ENCODE measurements around the gene JSRP1. TPM values are rescaled to one million over a fixed set of nuclear protein-coding genes. Genes with fewer than 3 reads are reported as not detected.

Gene JSRP1
- total and polyA plus RNA-seq, 7 donors: 107 to 271 (median 137) TPM

DNA sequence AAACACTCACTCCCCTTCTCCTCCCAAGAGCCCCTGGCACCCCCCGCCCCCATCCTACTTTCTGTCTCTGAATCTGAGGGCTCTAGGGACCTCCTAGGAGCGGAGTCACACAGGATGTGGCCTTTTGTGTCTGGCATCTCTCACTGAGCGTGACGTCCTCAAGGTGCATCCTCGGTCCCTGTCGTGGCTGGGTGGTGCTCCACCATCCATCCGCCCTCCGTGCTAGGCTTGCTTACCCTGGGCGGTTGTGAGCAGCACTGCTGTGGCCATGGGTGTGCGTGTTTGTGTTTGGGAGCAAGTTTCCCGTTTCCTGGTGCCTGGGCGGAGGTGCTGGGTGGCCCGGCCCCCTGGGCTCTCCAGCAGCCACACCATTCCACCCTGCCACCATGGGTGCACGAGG lies 32.3 kb downstream of the JSRP1 start:
- Histone ChIP-seq H3K4me3 (no peak overlapping the region), H3K4me1 (peaks cover 5% of the 10 kb centered on the region), H3K36me3 (ENCODE audit: insufficient read depth in 1 of 2, low read depth in 1 of 2) (peaks cover 10 to 90% of the 10 kb centered on the region in 2 donors), H3K9me3 (no peaks in the 10 kb centered on the region), H3K27me3 (ENCODE audit: insufficient read depth in 3 of 3, low read length in 2 of 3) (no peaks in the 10 kb centered on the region), H3K27ac (no peak overlapping the region)
- DNase-seq: no peak
- 89 to 94% (median 90%) methylated on average over 14 of the region's 14 CpGs for WGBS, 3 donors
- TF ChIP-seq, protein P1, sequence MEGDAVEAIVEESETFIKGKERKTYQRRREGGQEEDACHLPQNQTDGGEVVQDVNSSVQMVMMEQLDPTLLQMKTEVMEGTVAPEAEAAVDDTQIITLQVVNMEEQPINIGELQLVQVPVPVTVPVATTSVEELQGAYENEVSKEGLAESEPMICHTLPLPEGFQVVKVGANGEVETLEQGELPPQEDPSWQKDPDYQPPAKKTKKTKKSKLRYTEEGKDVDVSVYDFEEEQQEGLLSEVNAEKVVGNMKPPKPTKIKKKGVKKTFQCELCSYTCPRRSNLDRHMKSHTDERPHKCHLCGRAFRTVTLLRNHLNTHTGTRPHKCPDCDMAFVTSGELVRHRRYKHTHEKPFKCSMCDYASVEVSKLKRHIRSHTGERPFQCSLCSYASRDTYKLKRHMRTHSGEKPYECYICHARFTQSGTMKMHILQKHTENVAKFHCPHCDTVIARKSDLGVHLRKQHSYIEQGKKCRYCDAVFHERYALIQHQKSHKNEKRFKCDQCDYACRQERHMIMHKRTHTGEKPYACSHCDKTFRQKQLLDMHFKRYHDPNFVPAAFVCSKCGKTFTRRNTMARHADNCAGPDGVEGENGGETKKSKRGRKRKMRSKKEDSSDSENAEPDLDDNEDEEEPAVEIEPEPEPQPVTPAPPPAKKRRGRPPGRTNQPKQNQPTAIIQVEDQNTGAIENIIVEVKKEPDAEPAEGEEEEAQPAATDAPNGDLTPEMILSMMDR (IDR thresholded peaks at IDR 0.05): no peak
- no peak for ATAC-seq
- intact Hi-C loops (cut with DNase I): no loop called here

DNA sequence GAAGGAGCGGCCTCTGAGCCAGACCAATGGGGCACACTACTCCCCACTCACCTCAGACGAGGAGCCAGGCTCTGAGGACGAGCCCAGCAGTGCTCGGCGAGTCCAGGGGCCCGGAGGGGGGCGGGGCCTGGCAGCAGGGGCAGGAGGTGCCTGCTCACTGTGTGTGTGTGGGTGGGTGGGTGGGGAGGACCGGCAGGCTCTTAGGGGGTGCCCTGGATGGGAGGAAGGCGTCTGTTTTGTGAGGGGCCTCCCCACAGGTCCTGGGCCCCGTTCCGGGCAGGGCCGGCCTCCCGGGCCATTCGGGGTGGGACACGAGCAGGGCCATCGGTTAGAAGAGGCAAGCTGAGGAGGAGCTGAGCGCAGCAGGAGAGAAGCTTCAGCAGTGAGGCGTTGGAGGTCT lies 32.8 kb downstream of the JSRP1 start:
- H3K4me1 ChIP-seq: no peaks in the 10 kb centered on the region
- H3K4me3 ChIP-seq: no peak overlapping the region
- H3K36me3 ChIP-seq (ENCODE audit: insufficient read depth in 1 of 2, low read depth in 1 of 2): peaks cover 10 to 89% of the 10 kb centered on the region in 2 donors
- H3K9me3 ChIP-seq: no peaks in the 10 kb centered on the region
- no peak overlapping the region for H3K27ac ChIP-seq
- H3K27me3 ChIP-seq (ENCODE audit: insufficient read depth in 3 of 3, low read length in 2 of 3): no peaks in the 10 kb centered on the region
- intact Hi-C loops (cut with DNase I): no loop called here
- ATAC-seq (no peak), DNase-seq (no peak)
- TF ChIP-seq, protein P1 (IDR thresholded peaks at IDR 0.05): no peak
- 86 to 90% (median 87%) methylated on average over 12 to 18 of the region's 18 CpGs for WGBS, 3 donors

DNA sequence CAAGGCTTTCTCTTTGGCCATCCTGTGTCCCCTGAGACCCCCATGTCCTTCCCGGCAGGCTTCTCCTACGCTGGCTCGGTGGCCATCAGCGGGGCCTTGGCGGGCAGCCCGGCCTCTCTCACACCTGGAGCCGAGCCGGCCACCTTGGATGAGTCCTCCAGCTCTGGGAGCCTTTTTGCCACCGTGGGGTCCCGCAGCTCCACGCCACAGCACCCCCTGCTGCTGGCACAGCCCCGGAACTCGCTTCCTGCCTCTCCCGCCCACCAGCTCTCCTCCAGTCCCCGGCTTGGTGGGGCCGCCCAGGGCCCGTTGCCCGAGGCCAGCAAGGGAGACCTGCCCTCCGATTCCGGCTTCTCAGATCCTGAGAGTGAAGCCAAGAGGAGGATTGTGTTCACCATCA lies 34.3 kb downstream of the JSRP1 start:
- Histone ChIP-seq H3K4me1 (no peaks in the 10 kb centered on the region), H3K27me3 (ENCODE audit: insufficient read depth in 3 of 3, low read length in 2 of 3) (no peaks in the 10 kb centered on the region), H3K9me3 (no peaks in the 10 kb centered on the region), H3K4me3 (no peak overlapping the region), H3K27ac (no peak overlapping the region), H3K36me3 (ENCODE audit: insufficient read depth in 1 of 2, low read depth in 1 of 2) (peaks cover 10 to 92% of the 10 kb centered on the region in 2 donors)
- TF ChIP-seq, protein P1 (IDR thresholded peaks at IDR 0.05): peak; percentile 17
- DNase-seq: no peak
- ATAC-seq: peak in 2 of 4 donors; percentile 6 to 12
- WGBS, 3 donors: 73 to 77% (median 75%) methylated on average over 17 to 20 of the region's 20 CpGs
- intact Hi-C loops (cut with DNase I): no loop called here

DNA sequence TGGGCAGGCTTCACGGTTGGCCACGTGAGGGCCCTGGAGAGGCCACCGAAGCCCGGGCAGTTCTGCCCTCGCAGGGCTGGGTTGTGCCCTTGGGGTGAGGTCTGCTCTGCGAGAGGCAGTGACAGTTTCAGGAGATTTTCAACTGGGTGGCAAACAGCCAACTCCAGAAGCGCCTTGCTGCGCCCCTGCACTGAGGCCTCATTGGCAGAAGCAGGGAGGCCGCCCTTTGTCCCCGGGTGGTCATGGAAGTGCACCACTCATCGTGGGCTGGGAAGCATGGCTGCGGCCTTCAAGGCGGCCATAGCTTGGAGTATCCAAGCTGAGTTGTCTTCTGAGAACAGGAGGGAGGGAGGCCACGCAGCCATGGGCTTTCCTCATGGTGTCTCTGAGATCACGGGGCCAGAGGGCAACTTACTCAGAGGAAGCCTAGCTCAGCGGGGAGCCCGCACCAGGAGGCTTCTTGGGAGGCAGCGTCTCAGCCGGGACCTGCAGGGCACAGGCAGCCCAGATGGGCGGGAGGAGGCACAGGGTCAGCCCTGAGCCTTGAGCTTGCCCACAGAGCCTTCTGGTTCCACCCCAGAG lies 34.9 kb downstream of the JSRP1 start:
- peaks cover 8 to 92% of the 10 kb centered on the region in 2 donors for H3K36me3 ChIP-seq (ENCODE audit: insufficient read depth in 1 of 2, low read depth in 1 of 2)
- DNase-seq: no peak
- 87 to 95% (median 87%) methylated on average over 17 to 20 of the region's 20 CpGs for WGBS, 3 donors

More for the DNA sequence above, 34.9 kb downstream of the JSRP1 start:
- TF ChIP-seq, protein P1 (IDR thresholded peaks at IDR 0.05): no peak
- Histone ChIP-seq H3K4me1 (no peaks in the 10 kb centered on the region), H3K4me3 (no peak overlapping the region), H3K9me3 (no peaks in the 10 kb centered on the region), H3K27ac (no peak overlapping the region), H3K27me3 (ENCODE audit: insufficient read depth in 3 of 3, low read length in 2 of 3) (no peaks in the 10 kb centered on the region)
- peak in 1 of 4 donors; percentile 4 for ATAC-seq
- intact Hi-C loops (cut with DNase I): no loop called here
